Measurements from ENCODE around the gene NRM.

- TF ChIP-seq CTCF (conservative IDR thresholded peaks at IDR 0.05; ENCODE audit: low read length), result no peak
- TF ChIP-seq EZH2phosphoT487 (IDR thresholded peaks at IDR 0.05; ENCODE audit: borderline replicate concordance, low read depth, low read length), result no peak
These were observed 28.6 kb upstream of the NRM start for GRCh38 chr6:30719356-30719755.
